Esophagus squamous epithelium (tissue), 4 donors: Measurements from ENCODE around the gene VKORC1L1.
"Not testable (repeated sequence)": the region's sequence is repeated elsewhere in the genome, so short reads cannot be mapped to it uniquely, and the experiment has no call there.

Source experiments
- POLR2A ChIP-seq, 4 donors: fragments of 450-650 bp; IDR thresholded peaks; one replicate each; pipeline ENCODE4 v1.6.1; 2017; ENCODE audit warnings: antibody characterized with exemption in 4 of 4, mild to moderate bottlenecking in 4 of 4, moderate library complexity in 3 of 4
- TF ChIP-seq, protein P1 (sequence below), 6 experiments: fragments of 450-650 bp in 4 of 6; fragments of 200-600 bp in 2 of 6; sonication (generic) in 2 of 6; IDR thresholded peaks; one replicate each; pipeline ENCODE4 v1.5.1; 2016 to 2019; ENCODE audit warnings: antibody characterized with exemption in 6 of 6, mild to moderate bottlenecking in 4 of 6, moderate library complexity in 4 of 6

DNA sequence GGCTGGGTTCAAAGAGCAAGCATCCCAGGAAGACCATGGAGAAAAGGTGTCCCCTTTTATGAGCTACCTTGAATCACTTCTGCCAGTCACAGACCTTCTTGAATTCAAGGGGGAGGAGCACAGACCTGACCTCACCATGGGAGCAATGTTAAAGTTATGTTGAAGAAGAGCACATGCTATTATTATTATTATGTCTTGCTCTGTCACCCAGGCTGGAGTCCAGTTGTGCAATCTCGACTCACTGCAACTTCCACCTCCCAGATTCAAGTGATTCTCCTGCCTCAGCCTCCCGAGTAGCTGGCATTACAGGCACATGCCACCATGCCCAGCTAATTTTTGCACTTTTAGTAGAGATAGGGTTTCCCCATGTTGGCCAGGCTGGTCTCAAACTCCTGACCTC, 5.2 kb upstream of the VKORC1L1 start:
- TF ChIP-seq, protein P1, sequence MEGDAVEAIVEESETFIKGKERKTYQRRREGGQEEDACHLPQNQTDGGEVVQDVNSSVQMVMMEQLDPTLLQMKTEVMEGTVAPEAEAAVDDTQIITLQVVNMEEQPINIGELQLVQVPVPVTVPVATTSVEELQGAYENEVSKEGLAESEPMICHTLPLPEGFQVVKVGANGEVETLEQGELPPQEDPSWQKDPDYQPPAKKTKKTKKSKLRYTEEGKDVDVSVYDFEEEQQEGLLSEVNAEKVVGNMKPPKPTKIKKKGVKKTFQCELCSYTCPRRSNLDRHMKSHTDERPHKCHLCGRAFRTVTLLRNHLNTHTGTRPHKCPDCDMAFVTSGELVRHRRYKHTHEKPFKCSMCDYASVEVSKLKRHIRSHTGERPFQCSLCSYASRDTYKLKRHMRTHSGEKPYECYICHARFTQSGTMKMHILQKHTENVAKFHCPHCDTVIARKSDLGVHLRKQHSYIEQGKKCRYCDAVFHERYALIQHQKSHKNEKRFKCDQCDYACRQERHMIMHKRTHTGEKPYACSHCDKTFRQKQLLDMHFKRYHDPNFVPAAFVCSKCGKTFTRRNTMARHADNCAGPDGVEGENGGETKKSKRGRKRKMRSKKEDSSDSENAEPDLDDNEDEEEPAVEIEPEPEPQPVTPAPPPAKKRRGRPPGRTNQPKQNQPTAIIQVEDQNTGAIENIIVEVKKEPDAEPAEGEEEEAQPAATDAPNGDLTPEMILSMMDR (IDR thresholded peaks at IDR 0.05) = not testable (repeated sequence)
- not testable (repeated sequence) for TF ChIP-seq POLR2A (IDR thresholded peaks at IDR 0.05)
